ENCODE results near the gene ZNF366.

Gene ZNF366

GRCh38 chr5:72488756-72489155, 18.5 kb downstream of the ZNF366 start:
- DNase-seq: no peak

GRCh38 chr5:72487177-72487576, 20.0 kb downstream of the ZNF366 start:
- no peak for DNase-seq

GRCh38 chr5:72486371-72486770, 20.8 kb downstream of the ZNF366 start:
- DNase-seq: no peak

- no peak for DNase-seq
Observed at GRCh38 chr5:72485430-72485974, 21.7 kb downstream of the ZNF366 start.

GRCh38 chr5:72482046-72482445, 25.2 kb downstream of the ZNF366 start:
- DNase-seq: no peak

GRCh38 chr5:72480841-72481240, 26.4 kb downstream of the ZNF366 start:
- DNase-seq: no peak

GRCh38 chr5:72479921-72480320, 27.3 kb downstream of the ZNF366 start:
- no peak for DNase-seq

- DNase-seq: no peak
Observed at GRCh38 chr5:72478684-72479083, 28.5 kb downstream of the ZNF366 start.

GRCh38 chr5:72478276-72478675, 28.9 kb downstream of the ZNF366 start:
- no peak for DNase-seq

- no peak for DNase-seq
Observed at GRCh38 chr5:72477644-72478043, 29.6 kb downstream of the ZNF366 start.

GRCh38 chr5:72477176-72477575, 30.0 kb downstream of the ZNF366 start:
- no peak for DNase-seq

GRCh38 chr5:72476721-72477120, 30.5 kb downstream of the ZNF366 start:
- no peak for DNase-seq

- no peak for DNase-seq
Observed at GRCh38 chr5:72476275-72476674, 30.9 kb downstream of the ZNF366 start.

- no peak for DNase-seq
Observed at GRCh38 chr5:72474516-72474915, 32.7 kb downstream of the ZNF366 start.

GRCh38 chr5:72474046-72474500, 33.1 kb downstream of the ZNF366 start:
- DNase-seq: no peak

GRCh38 chr5:72472666-72473422, 34.4 kb downstream of the ZNF366 start:
- no peak for DNase-seq

GRCh38 chr5:72472031-72472430, 35.2 kb downstream of the ZNF366 start:
- DNase-seq: no peak

- no peak for DNase-seq
Observed at GRCh38 chr5:72470826-72471225, 36.4 kb downstream of the ZNF366 start.

GRCh38 chr5:72468606-72469005, 38.6 kb downstream of the ZNF366 start:
- DNase-seq: no peak

- DNase-seq: no peak
Observed at GRCh38 chr5:72468024-72468423, 39.2 kb downstream of the ZNF366 start.

GRCh38 chr5:72467461-72467860, 39.7 kb downstream of the ZNF366 start:
- no peak for DNase-seq

GRCh38 chr5:72465601-72466563, 41.3 kb downstream of the ZNF366 start:
- DNase-seq: no peak

GRCh38 chr5:72465066-72465465, 42.1 kb downstream of the ZNF366 start:
- no peak for DNase-seq
